GM19395 (cell line): ENCODE measurements around the gene MAP3K1.

Source experiments
- ATAC-seq: cut with Tn5 transposase; IDR thresholded peaks from one replicate; pipeline ENCODE4 v1.9.1; 2021; ENCODE audit warnings: mild to moderate bottlenecking, moderate library complexity; ENCODE audit not compliant: unreplicated experiment

Gene MAP3K1

DNA sequence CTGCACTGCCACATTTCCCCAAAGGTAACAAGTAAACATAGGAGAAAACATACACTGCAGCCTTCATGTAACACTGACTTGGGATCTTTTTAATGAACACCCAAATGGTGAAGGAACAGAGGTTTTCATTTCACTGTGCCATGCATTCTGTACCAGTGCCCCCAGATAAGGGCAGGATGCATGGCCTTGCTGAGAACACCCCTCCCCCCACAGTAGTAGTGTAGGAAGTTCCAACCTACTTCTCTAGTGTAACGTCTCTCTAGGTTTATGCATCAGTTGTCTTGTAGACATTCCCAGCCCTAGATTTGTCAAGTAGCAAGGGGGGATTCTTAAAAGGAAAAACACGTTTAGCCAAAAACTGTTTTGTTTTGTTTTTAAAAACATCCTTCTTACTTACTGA is 29.9 kb downstream of the MAP3K1 start:
- ATAC-seq = no peak

DNA sequence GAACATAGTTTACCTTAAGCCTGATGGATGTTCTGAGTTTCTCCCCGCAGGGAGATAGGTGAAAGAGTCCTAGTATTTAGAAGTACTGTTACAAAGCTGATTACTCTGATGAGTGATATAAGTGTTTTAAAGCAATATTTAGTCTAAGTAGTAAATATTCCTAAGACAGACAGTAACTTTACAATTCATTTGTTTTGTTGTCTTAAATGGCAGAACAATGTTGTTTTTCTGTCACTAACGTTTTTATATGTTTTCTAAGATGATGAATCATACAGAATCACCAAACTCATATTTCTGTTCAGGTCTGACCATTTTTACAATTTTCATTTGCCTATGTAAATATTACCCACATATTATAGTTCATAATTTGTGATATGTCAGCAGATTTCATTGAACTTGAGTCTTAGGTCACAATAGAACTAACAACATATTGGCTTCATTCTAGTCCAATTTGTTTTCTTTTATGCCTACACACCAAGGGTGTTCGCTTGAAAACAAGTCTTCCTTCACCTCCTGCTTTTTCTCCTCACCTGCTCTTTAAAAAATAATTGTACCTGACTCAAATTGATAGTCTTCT is 30.6 kb downstream of the MAP3K1 start:
- ATAC-seq = no peak

DNA sequence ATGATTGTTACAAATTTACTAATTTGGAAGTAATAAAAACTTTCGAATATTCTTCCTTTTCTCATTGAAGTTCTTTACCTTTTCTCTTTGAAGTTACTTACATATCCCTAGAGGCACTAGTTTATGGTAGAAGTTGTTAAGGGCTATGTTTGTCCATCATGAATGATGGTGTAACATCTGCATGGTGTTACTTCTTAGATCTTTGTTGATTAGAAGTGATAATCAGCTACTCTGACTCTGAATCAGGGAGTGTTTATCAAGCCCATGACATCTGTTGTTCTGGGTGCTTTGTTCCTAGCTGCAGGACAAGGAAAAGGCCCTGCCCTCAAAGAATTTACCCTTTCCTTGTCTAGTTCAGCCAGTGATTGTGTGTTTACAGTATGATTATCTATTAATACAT is 32.9 kb downstream of the MAP3K1 start:
- no peak for ATAC-seq

DNA sequence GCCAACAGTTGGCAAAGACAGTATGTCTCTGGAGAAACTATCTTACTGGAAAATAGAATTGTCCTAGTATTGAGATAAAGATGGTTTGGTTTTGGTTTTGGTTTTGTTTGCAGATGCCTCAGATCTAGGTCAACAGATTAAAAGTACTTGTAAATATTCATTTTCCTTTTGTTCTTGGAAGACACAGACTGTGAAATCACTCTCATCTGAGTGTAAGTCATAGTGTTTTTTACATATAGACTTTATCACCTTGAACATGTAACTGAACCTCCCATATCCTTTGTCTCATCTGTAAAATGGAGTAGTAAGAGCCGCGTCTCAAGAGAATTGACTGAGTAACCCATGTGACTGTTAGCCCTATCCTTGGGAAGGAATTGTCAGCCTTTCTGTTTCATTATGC is 34.3 kb downstream of the MAP3K1 start:
- ATAC-seq = no peak

DNA sequence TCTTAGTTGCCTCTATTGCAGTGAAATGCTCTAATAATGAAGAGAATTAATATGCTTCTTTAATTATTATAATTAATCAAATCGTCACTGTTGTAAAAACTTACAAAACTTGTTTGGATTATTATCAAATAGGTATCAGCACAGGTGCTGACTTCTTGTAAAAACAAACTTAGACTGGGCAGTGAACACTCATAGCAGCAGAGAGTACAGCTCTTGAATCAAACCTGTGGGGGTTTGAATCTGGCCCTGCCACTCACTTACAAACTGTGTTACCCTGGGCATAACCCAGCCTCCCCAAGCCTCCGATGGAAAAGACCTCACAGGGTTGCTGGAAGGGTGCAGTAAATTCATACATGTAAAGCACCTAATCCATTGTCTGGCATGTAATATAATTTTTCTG is 35.1 kb downstream of the MAP3K1 start:
- ATAC-seq = no peak

- no peak for ATAC-seq
These were observed 36.1 kb downstream of the MAP3K1 start for GRCh38 chr5:56851258-56851941.

DNA sequence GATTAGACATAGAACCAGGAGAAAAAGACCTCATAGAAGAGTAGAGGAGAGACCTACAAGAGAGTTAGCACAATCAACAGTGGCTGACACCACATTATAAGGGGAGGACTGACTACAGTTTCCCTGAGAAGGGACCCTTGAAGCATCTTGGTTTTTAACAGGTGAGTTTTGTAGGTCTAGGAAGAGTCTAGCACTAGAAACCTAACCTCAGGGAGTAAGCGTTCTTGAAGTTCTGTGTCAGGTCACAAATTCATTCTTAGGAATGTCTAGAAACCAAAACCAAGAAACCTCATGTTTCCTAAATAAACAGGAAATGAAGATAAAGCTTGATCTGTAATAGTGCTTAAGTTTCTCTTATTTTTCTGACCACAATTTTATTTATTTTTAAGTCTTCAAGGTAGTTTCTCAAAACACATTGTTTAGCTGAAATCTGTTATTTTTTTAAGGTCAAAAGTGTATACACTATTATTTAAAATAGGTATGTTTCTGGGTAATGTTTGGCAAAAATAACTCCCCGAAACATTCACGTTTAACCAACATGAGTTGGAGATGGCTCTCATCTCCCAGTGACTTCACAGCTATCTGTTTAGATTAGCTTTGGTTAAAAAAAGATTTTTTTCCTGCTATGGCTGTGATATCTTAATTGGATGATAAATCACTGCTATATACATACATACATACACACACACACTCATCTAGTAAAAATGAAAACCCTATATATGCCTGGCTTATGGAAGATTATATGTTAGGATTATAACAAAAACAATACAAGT is 37.1 kb downstream of the MAP3K1 start:
- no peak for ATAC-seq

- ATAC-seq = no peak
These were observed 38.3 kb downstream of the MAP3K1 start for GRCh38 chr5:56853698-56854097.

GRCh38 chr5:56854920-56855319 is 39.6 kb downstream of the MAP3K1 start:
- ATAC-seq = no peak

- ATAC-seq = no peak
These were observed 41.3 kb downstream of the MAP3K1 start for GRCh38 chr5:56856541-56857178.

GRCh38 chr5:56858777-56859442 is 43.6 kb downstream of the MAP3K1 start:
- no peak for ATAC-seq

- ATAC-seq = no peak
These were observed 46.6 kb downstream of the MAP3K1 start for GRCh38 chr5:56861893-56862485.

DNA sequence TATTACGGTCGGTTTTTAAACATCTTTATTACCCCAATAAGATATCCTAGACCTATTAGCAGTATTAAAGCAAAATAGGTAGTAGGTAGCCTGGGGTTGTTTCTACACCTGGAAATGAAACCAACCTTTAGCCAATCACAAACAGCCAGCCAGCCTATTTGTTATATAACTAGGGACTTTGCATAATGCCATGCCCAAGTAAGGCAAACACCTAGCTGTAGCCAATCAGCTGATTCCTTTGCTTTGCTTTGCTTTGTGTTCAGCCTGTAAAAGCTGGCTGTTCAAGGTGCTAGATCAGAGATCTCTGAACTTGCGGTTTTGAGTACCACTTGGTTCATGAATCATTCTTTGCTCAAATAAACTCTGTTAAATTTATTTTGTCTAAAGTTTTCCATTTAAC is 47.6 kb downstream of the MAP3K1 start:
- ATAC-seq = no peak

DNA sequence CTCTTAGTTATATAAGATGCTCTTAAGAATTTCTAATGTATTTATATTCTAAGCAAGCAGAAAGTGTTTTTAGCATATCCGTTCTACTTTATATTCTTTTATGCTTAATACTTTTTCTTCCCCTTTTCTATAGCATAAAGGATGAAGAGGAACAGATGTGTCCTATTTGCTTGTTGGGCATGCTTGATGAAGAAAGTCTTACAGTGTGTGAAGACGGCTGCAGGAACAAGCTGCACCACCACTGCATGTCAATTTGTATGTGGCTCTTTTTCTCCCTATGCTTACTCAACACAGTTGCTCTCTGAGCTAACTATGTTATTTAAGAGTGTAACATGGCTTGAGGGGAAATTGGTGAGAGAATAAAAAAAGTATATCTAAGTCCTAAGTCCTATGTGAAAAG is 56.4 kb downstream of the MAP3K1 start:
- ATAC-seq = no peak

DNA sequence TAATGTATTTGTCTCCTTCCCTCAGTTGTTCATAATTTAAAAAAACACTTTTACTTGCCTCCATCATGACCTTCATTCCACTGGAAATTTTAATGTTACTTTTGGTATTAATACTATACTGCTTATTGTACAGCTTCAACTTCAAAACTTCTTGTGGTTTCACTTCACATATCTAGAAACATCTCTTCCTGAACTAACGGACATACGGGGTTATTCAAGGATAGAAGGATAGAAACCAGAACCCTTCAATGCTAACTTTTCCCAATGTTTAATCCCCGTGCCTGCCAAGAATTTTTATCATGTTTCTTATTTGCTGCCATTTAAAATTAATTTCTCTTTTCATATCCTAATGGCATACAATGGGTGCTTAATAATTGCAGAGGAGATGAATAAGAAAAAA is 57.7 kb downstream of the MAP3K1 start:
- no peak for ATAC-seq

- no peak for ATAC-seq
These were observed 61.0 kb downstream of the MAP3K1 start for GRCh38 chr5:56876327-56876726.

- no peak for ATAC-seq
These were observed 66.2 kb downstream of the MAP3K1 start for GRCh38 chr5:56881571-56881970.

DNA sequence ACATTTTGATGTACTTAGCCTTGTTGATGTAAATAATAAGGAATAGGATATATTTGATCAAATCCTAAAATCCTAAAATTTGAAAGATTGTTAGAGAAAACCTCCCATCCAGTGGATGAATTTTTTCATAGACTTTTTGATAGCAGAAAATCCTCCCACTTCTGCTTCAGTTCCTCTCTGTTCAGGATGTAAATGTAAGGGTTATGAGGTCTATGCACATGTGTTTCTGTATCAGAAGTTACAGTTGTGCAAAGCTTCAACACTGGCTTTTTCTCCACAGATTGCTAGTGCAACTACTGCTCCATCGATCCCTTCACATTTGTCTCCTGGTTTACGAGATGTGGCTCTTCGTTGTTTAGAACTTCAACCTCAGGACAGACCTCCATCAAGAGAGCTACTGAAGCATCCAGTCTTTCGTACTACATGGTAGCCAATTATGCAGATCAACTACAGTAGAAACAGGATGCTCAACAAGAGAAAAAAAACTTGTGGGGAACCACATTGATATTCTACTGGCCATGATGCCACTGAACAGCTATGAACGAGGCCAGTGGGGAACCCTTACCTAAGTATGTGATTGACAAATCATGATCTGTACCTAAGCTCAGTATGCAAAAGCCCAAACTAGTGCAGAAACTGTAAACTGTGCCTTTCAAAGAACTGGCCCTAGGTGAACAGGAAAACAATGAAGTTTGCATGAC is 78.1 kb downstream of the MAP3K1 start:
- ATAC-seq = no peak

GRCh38 chr5:56896763-56897162 is 81.4 kb downstream of the MAP3K1 start:
- ATAC-seq = no peak

GRCh38 chr5:56898213-56898612 is 82.9 kb downstream of the MAP3K1 start:
- ATAC-seq = no peak
